Activated CD4-positive, alpha-beta T cell treated with anti-CD3 and anti-CD28 coated beads, Interleukin-2, amount 50 U/mL, for 24 hours (primary cell): Measurements from ENCODE around the gene METRN.
A peak's percentile ranks its signal among the peaks of the same experiment; 100 is the strongest.
"Not testable (repeated sequence)": the region's sequence is repeated elsewhere in the genome, so short reads cannot be mapped to it uniquely, and the experiment has no call there.

ENCODE experiments used
- DNase-seq, 2 donors: peaks; one replicate each; pipeline ENCODE4 v3.0.0-alpha.2; 2020; ENCODE audit warnings: low read depth in 1 of 2, low spot score in 1 of 2

METRN gene

GRCh38 chr16:691242-691641 lies 23.7 kb upstream of the METRN start:
- DNase-seq = not testable (repeated sequence)

- DNase-seq = no peak
Observed at GRCh38 chr16:692356-693108, 22.4 kb upstream of the METRN start.

- DNase-seq = no peak
Observed at GRCh38 chr16:693364-693763, 21.6 kb upstream of the METRN start.

GRCh38 chr16:693766-694165 lies 21.2 kb upstream of the METRN start:
- no peak for DNase-seq

GRCh38 chr16:694187-694862 lies 20.6 kb upstream of the METRN start:
- DNase-seq = no peak

GRCh38 chr16:694863-695354 lies 20.0 kb upstream of the METRN start:
- no peak for DNase-seq

- DNase-seq = peak; percentile 47 to 49
Observed at GRCh38 chr16:695355-696089, 19.4 kb upstream of the METRN start.

- DNase-seq = no peak
Observed at GRCh38 chr16:698911-699671, 15.8 kb upstream of the METRN start.

GRCh38 chr16:700684-701584 lies 14.0 kb upstream of the METRN start:
- DNase-seq = no peak

GRCh38 chr16:702341-702740 lies 12.6 kb upstream of the METRN start:
- no peak for DNase-seq

- no peak for DNase-seq
Observed at GRCh38 chr16:703406-703805, 11.5 kb upstream of the METRN start.

- no peak for DNase-seq
Observed at GRCh38 chr16:704047-704446, 10.9 kb upstream of the METRN start.

GRCh38 chr16:704552-705380 lies 10.2 kb upstream of the METRN start:
- DNase-seq = no peak

GRCh38 chr16:705431-706188 lies 9.3 kb upstream of the METRN start, which contains the start of gene FBXL16:
Gene FBXL16 (minus strand): TSS chr16:705801. CDS start chr16:697405, 8,396 bp downstream.
- no peak for DNase-seq

GRCh38 chr16:706189-707061 lies 8.5 kb upstream of the METRN start:
- no peak for DNase-seq

GRCh38 chr16:707062-707538 lies 7.8 kb upstream of the METRN start:
- no peak for DNase-seq

GRCh38 chr16:708019-708418 lies 6.9 kb upstream of the METRN start:
- DNase-seq = no peak
